HG03439 (cell line): ENCODE measurements around the gene WRNIP1.
A peak's percentile ranks its signal among the peaks of the same experiment; 100 is the strongest.

ENCODE experiments used
- ATAC-seq: cut with Tn5 transposase; IDR thresholded peaks from one replicate; pipeline ENCODE4 v1.9.1; 2021; ENCODE audit warnings: mild to moderate bottlenecking, moderate library complexity; ENCODE audit not compliant: unreplicated experiment

WRNIP1 gene

GRCh38 chr6:2765166-2765895, at the start of gene WRNIP1:
Gene WRNIP1 (plus strand): TSS chr6:2765393. CDS start chr6:2765623, 230 bp downstream.
- ATAC-seq, result peak; percentile 92

GRCh38 chr6:2715737-2716136, 49.5 kb upstream of the WRNIP1 start:
- no peak for ATAC-seq

GRCh38 chr6:2716936-2717700, 48.1 kb upstream of the WRNIP1 start:
- ATAC-seq, result no peak

- no peak for ATAC-seq
Measured at GRCh38 chr6:2718334-2719092, 46.7 kb upstream of the WRNIP1 start.

- ATAC-seq, result no peak
Measured at GRCh38 chr6:2719093-2719455, 46.1 kb upstream of the WRNIP1 start.

GRCh38 chr6:2721219-2721618, 44.0 kb upstream of the WRNIP1 start:
- ATAC-seq, result no peak

GRCh38 chr6:2725364-2725988, 39.7 kb upstream of the WRNIP1 start:
- no peak for ATAC-seq

GRCh38 chr6:2725999-2726567, 39.1 kb upstream of the WRNIP1 start:
- no peak for ATAC-seq

GRCh38 chr6:2729921-2730320, 35.3 kb upstream of the WRNIP1 start:
- no peak for ATAC-seq

- ATAC-seq, result no peak
Measured at GRCh38 chr6:2730353-2731107, 34.7 kb upstream of the WRNIP1 start.

GRCh38 chr6:2731281-2731909, 33.8 kb upstream of the WRNIP1 start:
- no peak for ATAC-seq

GRCh38 chr6:2732503-2733089, 32.6 kb upstream of the WRNIP1 start:
- no peak for ATAC-seq

- peak; percentile 82 for ATAC-seq
Measured at GRCh38 chr6:2733324-2733723, 31.9 kb upstream of the WRNIP1 start.

- no peak for ATAC-seq
Measured at GRCh38 chr6:2733736-2734480, 31.3 kb upstream of the WRNIP1 start.

- no peak for ATAC-seq
Measured at GRCh38 chr6:2734488-2735166, 30.6 kb upstream of the WRNIP1 start.

GRCh38 chr6:2737885-2738284, 27.3 kb upstream of the WRNIP1 start:
- no peak for ATAC-seq

GRCh38 chr6:2738373-2738979, 26.7 kb upstream of the WRNIP1 start:
- ATAC-seq, result no peak

- no peak for ATAC-seq
Measured at GRCh38 chr6:2739335-2739734, 25.9 kb upstream of the WRNIP1 start.
